Neural cell (in vitro differentiated cells): ENCODE data around the gene AGRP. TPM values are rescaled to one million over a fixed set of nuclear protein-coding genes. Genes with fewer than 3 reads are reported as not detected.

ENCODE experiments used
- H2AFZ ChIP-seq: fragments of 200-600, 300-800 bp; sonication (generic), shearing (Covaris generic); 2 replicates; pipeline ENCODE4 v1.6.0; 2014; ENCODE audit warnings: low read depth, mild to moderate bottlenecking, antibody characterized with exemption, low read length, moderate library complexity
- H3F3A ChIP-seq: fragments of 200-600 bp; shearing (Covaris generic); 2 replicates; pipeline ENCODE4 v1.6.1; 2016; ENCODE audit warnings: mild to moderate bottlenecking, moderate library complexity, mixed read lengths, antibody characterized with exemption, low read length; ENCODE audit not compliant: insufficient read depth, poor library complexity, severe bottlenecking
- H3K27ac ChIP-seq: fragments of 200-600, 300-800 bp; sonication (generic), shearing (Covaris generic); 2 replicates; pipeline ENCODE4 v1.5.1; 2014; ENCODE audit warnings: mild to moderate bottlenecking, low read length, moderate library complexity
- H3K27me3 ChIP-seq: fragments of 300-800, 200-600 bp; sonication (generic), shearing (Covaris generic); 2 replicates; pipeline ENCODE4 v1.6.0; 2014; ENCODE audit warnings: mild to moderate bottlenecking, low read depth, low read length, moderate library complexity; ENCODE audit not compliant: insufficient read depth
- H3K36me3 ChIP-seq: fragments of 300-800, 200-600 bp; sonication (generic), shearing (Covaris generic); 2 replicates; pipeline ENCODE4 v1.5.1; 2014; ENCODE audit warnings: mild to moderate bottlenecking, antibody characterized with exemption, low read length, moderate library complexity; ENCODE audit not compliant: insufficient read depth
- H3K4me2 ChIP-seq: fragments of 300-800, 200-600 bp; sonication (generic), shearing (Covaris generic); 2 replicates; pipeline ENCODE4 v1.6.0; 2014; ENCODE audit warnings: mild to moderate bottlenecking, low read length
- H3K4me3 ChIP-seq: fragments of 300-800, 200-600 bp; sonication (generic), shearing (Covaris generic); 2 replicates; pipeline ENCODE4 v1.5.1; 2014; ENCODE audit warnings: mild to moderate bottlenecking, low read length, moderate library complexity
- H3K79me2 ChIP-seq: fragments of 200-600 bp; shearing (Covaris generic); replicated peaks from 2 replicates; pipeline ENCODE4 v1.6.0; 2014; ENCODE audit warnings: mild to moderate bottlenecking, low read length, moderate library complexity; ENCODE audit not compliant: insufficient read depth
- H3K9ac ChIP-seq: fragments of 300-800, 200-600 bp; sonication (generic), shearing (Covaris generic); 2 replicates; pipeline ENCODE4 v1.6.1; 2016; ENCODE audit warnings: mild to moderate bottlenecking, low read length, mixed read lengths
- H3K9me2 ChIP-seq: fragments of 200-600 bp; shearing (Covaris generic); 2 replicates; pipeline ENCODE4 v1.6.1; 2016; ENCODE audit warnings: mild to moderate bottlenecking, low read length, mixed read lengths; ENCODE audit not compliant: insufficient read depth
- H3K9me3 ChIP-seq: fragments of 200-600, 300-800 bp; sonication (generic), shearing (Covaris generic); 2 replicates; pipeline ENCODE4 v1.6.1; 2016; ENCODE audit warnings: mild to moderate bottlenecking, mixed run types, low read length, moderate library complexity, mixed read lengths
- H4K20me1 ChIP-seq: fragments of 200-600 bp; shearing (Covaris generic); 2 replicates; pipeline ENCODE4 v1.6.1; 2016; ENCODE audit warnings: mild to moderate bottlenecking, mixed run types; ENCODE audit not compliant: insufficient read depth
- CTCF ChIP-seq: fragments of 450-650 bp; IDR thresholded peaks from 2 replicates; pipeline ENCODE4 v1.5.1; 2014; ENCODE audit warnings: antibody characterized with exemption, mild to moderate bottlenecking, moderate library complexity; ENCODE audit not compliant: poor library complexity, severe bottlenecking
- EP300 ChIP-seq: fragments of 450-650 bp; conservative IDR thresholded peaks from 2 replicates; pipeline ENCODE4 v1.6.1; 2014; ENCODE audit warnings: antibody characterized with exemption, mild to moderate bottlenecking, moderate library complexity; ENCODE audit not compliant: poor library complexity, severe bottlenecking
- EZH2 ChIP-seq: fragments of 200-600, 300-800 bp; shearing (Covaris generic), sonication (generic); IDR thresholded peaks from 2 replicates; pipeline ENCODE4 v1.6.1; 2014; ENCODE audit warnings: antibody characterized with exemption, low read length, borderline replicate concordance, mild to moderate bottlenecking; ENCODE audit not compliant: insufficient read depth, poor library complexity, severe bottlenecking
- MXI1 ChIP-seq: fragments of 450-650 bp; conservative IDR thresholded peaks from 2 replicates; pipeline ENCODE4 v1.6.1; 2014; ENCODE audit warnings: antibody characterized with exemption, mild to moderate bottlenecking; ENCODE audit not compliant: poor library complexity, severe bottlenecking
- POLR2AphosphoS5 ChIP-seq: IDR thresholded peaks from 2 replicates; pipeline ENCODE4 v1.6.1; 2012
- RAD21 ChIP-seq: fragments of 450-650 bp; conservative IDR thresholded peaks from 2 replicates; pipeline ENCODE4 v1.6.1; 2014; ENCODE audit warnings: antibody characterized with exemption, mild to moderate bottlenecking, moderate library complexity
- REST ChIP-seq: IDR thresholded peaks from 2 replicates; pipeline ENCODE4 v1.6.1; 2012; ENCODE audit warnings: borderline replicate concordance
- SMC3 ChIP-seq: fragments of 450-650 bp; conservative IDR thresholded peaks from 2 replicates; pipeline ENCODE4 v1.6.1; 2014; ENCODE audit warnings: antibody characterized with exemption, mild to moderate bottlenecking, moderate library complexity; ENCODE audit not compliant: poor library complexity
- TAF1 ChIP-seq: IDR thresholded peaks from 2 replicates; pipeline ENCODE4 v1.6.1; 2012; ENCODE audit warnings: low read depth
- polyA plus RNA-seq: library from polyadenylated mRNA; depleted of rRNA; stranded (reverse); fragments of >200 nt; gene quantifications from 2 replicates; pipeline ENCODE4 v1.2.3, GENCODE V29; 2014

AGRP gene
- polyA plus RNA-seq, 1 donor from 2014 or later, result not detected

- Histone ChIP-seq H3K36me3 (no peaks in the 10 kb centered on the region), H4K20me1 (no peaks in the 10 kb centered on the region)
Observed at GRCh38 chr16:67442581-67443255, 40.6 kb downstream of the AGRP start.

GRCh38 chr16:67441907-67442306 is 41.4 kb downstream of the AGRP start:
- Histone ChIP-seq H3K79me2 (no peaks in the 10 kb centered on the region), H3K4me2 (no peak overlapping the region), H3K27me3 (no peaks in the 10 kb centered on the region), H3K9me2 (no peaks in the 10 kb centered on the region), H2AFZ (no peak overlapping the region), H4K20me1 (no peaks in the 10 kb centered on the region), H3K4me3 (no peak overlapping the region), H3K27ac (no peak overlapping the region), H3K9me3 (no peaks in the 10 kb centered on the region), H3F3A (no peaks in the 10 kb centered on the region), H3K9ac (no peak overlapping the region), H3K36me3 (no peaks in the 10 kb centered on the region)
- no peak for TF ChIP-seq RAD21
- no peak for TF ChIP-seq POLR2AphosphoS5
- TF ChIP-seq REST, result no peak
- TF ChIP-seq TAF1, result no peak
- no peak for TF ChIP-seq EP300
- no peak for TF ChIP-seq SMC3

More at GRCh38 chr16:67442581-67443255, 40.6 kb downstream of the AGRP start:
- H3K9ac ChIP-seq, result no peak overlapping the region
- TF ChIP-seq RAD21 (no peak), TAF1 (no peak), SMC3 (no peak), POLR2AphosphoS5 (no peak), EZH2 (no peak), REST (no peak), CTCF (no peak), EP300 (no peak), MXI1 (no peak)
- no peak overlapping the region for H3K4me3 ChIP-seq
- H3K27ac ChIP-seq, result no peak overlapping the region
- no peak overlapping the region for H3K4me2 ChIP-seq
- H3K9me3 ChIP-seq, result no peaks in the 10 kb centered on the region
- H2AFZ ChIP-seq, result no peak overlapping the region
- H3K27me3 ChIP-seq, result no peaks in the 10 kb centered on the region
- H3K9me2 ChIP-seq, result no peaks in the 10 kb centered on the region
- H3F3A ChIP-seq, result no peaks in the 10 kb centered on the region
- H3K79me2 ChIP-seq, result no peaks in the 10 kb centered on the region
